Measurements from ENCODE around the gene EIF4E1B. TPM values are rescaled to one million over a fixed set of nuclear protein-coding genes. Genes with fewer than 3 reads are reported as not detected.

The EIF4E1B gene
- total RNA-seq, 1 donor from 2014 or later: not detected

Other genes starting within 250 kb of the EIF4E1B start
- 79.6 and 84.0 TPM in 2 replicates for gene NOP16, start 242.1 kb upstream of the EIF4E1B start, total RNA-seq
- gene HIGD2A, start 241.9 kb upstream of the EIF4E1B start, total RNA-seq: 102 and 105 TPM in 2 replicates
- 47.9 and 57.9 TPM in 2 replicates for gene CLTB, start 214.1 kb upstream of the EIF4E1B start, total RNA-seq
- gene FAF2, start 182.3 kb upstream of the EIF4E1B start, total RNA-seq: 39.4 and 44.1 TPM in 2 replicates
- 64.7 and 70.3 TPM in 2 replicates for gene RNF44, start 93.3 kb upstream of the EIF4E1B start, total RNA-seq
- gene CDHR2, start 81.3 kb upstream of the EIF4E1B start, total RNA-seq: 0.30 and 0.64 TPM in 2 replicates
- 3.0 and 3.6 TPM in 2 replicates for gene GPRIN1, start 20.5 kb upstream of the EIF4E1B start, total RNA-seq
- not detected in 2 replicates for gene SNCB, start 141 bp upstream of the EIF4E1B start, total RNA-seq
- gene TSPAN17, start 16.8 kb downstream of the EIF4E1B start, total RNA-seq: 32.7 and 33.9 TPM in 2 replicates
- gene UNC5A, start 179.9 kb downstream of the EIF4E1B start, total RNA-seq: not detected in 2 replicates

Data from activated T-helper 2 cell treated with anti-CD3 and anti-CD28 coated beads, Interferon-gamma antibody, Interleukin-2, Interleukin-4, amounts not matched to agents 10 μg/mL and 5 μg/mL and 100 μg/mL, durations not matched to agents 14 hours and 24 hours and 36 hours (primary cell).